Brain pericyte (primary cell): ENCODE results near the gene MS4A7.
A peak's percentile ranks its signal among the peaks of the same experiment; 100 is the strongest.

Source experiments
- DNase-seq: peaks from one replicate; pipeline ENCODE4 v3.0.0-alpha.2; 2012; ENCODE audit warnings: low read depth, low spot score

MS4A7 gene

DNA sequence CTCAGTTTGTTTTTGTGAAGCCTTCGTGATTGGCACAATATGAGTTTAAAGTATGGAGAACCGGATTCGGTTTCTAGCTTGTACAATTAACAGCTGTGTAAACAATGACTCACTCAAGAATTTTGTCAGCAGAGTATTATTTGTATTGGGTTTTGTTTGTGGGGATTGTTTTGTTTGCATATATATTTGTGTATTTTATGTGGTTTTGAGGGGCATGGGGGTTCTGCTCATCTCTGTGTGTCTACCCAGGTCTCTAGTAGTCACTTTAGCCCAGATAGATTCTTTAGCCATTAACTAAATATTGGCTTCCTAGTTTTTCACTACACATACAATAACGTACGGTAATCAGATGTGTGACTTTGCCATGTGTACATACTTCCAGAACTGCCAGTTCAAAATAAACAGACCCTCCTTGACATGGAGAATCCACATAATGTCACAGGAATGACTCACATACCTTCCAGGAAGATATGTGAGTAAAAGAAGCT is 7.5 kb upstream of the MS4A7 start:
- DNase-seq = peak; percentile 63

- no peak for DNase-seq
These were observed 6.9 kb upstream of the MS4A7 start for GRCh38 chr11:60371386-60371785.

GRCh38 chr11:60371854-60372253 is 6.5 kb upstream of the MS4A7 start:
- DNase-seq = no peak

GRCh38 chr11:60372767-60373166 is 5.6 kb upstream of the MS4A7 start:
- no peak for DNase-seq

- DNase-seq = no peak
These were observed 3.0 kb upstream of the MS4A7 start for GRCh38 chr11:60375316-60375715.

DNA sequence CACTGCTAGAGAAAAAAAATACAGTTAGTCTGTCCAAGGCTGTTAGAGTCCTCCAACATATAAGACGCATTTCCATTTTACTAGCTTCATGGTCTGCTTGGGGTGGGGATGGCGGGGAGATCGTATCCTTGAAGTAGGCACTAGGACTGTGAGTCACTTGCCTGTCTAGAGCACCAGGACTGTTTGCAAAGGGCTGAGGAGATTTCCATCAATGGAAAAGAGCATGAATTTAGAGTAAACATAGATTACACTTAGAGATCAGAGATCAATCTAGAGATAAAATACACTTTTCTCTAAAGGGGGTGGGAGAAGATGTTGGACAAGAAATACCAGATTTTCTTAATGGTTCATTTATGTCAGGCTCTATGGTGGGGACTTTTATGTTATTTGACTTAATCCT is 1.7 kb upstream of the MS4A7 start:
- DNase-seq = no peak

DNA sequence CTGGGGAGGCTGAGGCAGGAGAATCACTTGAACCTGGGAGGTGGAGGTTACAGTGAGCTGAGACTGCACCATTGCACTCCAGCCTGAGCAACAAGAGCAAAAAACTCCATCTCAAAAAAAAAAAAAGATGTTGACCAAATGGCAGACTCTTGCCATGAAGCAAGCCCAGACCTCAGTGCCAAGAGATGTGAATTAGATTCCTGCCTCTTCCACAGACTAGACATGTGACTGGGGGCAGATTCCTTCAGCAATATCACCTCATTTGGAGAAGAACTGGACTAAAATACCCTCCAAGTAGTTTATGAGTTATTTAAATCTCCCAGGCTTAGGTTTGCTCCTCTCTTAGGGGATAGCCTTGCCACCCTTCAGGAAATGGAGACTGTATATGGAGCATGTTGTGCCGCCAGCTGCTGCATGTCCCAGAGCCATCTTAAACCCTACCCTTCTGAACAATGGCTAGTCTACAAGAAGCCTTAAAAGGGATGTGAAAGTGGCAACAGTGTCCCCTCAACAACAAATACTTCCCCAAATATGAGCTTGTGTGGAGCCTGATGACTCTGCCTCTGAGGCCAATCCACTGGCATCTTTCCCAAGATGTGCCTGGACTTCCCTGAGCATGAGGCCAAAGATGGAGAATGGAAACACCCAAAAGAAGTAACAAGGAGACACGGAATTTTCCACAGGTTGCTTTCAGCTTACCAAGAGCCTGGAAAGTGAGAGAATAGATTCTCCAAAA is 763 bp upstream of the MS4A7 start:
- DNase-seq = no peak

DNA sequence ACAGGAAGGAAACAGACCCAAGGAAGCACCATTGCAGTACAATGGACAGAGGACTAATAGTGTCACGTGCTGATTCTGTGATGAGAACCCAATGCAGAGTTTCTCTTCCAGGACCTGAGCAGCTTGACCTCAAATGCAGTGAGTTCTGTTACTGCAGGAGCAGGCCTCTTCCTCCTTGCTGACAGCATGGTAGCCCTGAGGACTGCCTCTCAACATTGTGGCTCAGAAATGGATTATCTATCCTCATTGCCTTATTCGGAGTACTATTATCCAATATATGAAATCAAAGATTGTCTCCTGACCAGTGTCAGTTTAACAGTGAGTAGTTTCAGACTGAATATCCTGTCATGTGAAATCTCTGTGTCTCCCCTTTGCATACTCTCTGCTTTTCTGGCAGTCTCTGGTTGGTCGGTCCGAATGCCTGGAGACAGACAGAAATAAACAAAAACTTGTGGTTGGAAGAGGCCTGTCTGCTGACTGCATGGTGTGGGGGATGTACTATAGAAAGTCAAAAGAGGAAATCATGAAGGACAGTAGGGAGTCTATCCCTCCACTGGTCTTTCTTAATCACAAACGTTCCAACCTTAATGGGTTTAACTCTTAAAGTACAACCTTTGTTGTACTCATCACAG is 11.1 kb downstream of the MS4A7 start:
- no peak for DNase-seq

GRCh38 chr11:60390419-60390818 is 12.1 kb downstream of the MS4A7 start:
- no peak for DNase-seq

GRCh38 chr11:60392361-60392760 is 14.0 kb downstream of the MS4A7 start:
- DNase-seq = no peak

GRCh38 chr11:60393016-60393415 is 14.7 kb downstream of the MS4A7 start:
- no peak for DNase-seq

- DNase-seq = no peak
These were observed 16.5 kb downstream of the MS4A7 start for GRCh38 chr11:60394666-60395380.

DNA sequence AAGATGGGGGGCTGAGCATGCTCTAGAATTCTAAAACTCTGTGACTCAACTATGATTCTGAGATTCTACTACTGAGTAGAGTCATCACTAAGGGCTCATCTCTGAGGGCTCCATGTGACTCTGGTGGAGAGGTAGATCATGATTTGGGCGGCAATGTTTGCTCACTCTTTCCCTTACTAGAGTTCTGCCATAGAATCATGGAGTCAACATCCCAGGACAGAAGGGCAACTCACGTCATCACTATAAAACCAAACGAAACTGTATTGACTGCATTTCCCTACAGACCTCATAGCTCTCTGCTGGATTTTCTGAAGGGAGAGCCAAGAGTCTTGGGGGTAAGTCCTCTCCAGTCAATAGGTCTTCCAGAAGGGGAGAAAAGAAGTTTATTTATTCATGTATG is 18.1 kb downstream of the MS4A7 start, which contains the start of gene MS4A14:
Gene MS4A14, plus strand, starts transcription at position 78 of the 400 bp plus-strand sequence. Its CDS starts 120 bp downstream, at position 198.
- DNase-seq = no peak

GRCh38 chr11:60396799-60397198 is 18.5 kb downstream of the MS4A7 start:
- DNase-seq = no peak

GRCh38 chr11:60420015-60420414 is 41.7 kb downstream of the MS4A7 start:
- no peak for DNase-seq

DNA sequence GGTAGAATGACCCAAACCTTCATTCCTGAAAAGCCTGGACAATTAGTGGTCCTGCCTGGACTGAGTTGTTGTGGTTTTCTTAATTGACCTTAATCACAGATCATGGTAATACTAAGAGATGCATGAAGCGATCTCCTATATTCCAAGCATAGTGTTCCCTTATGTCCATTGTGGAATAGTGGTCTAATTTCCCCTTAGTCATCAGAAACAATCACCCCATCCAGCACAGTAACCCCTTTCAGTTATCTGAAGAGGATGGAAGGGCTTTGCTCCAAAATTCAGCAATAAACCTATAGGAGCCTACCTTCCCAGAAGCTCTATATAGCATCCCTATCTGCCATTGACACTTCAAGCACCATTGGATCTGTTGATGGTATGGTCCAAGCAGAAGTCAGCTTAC is 44.3 kb downstream of the MS4A7 start:
- DNase-seq = no peak

DNA sequence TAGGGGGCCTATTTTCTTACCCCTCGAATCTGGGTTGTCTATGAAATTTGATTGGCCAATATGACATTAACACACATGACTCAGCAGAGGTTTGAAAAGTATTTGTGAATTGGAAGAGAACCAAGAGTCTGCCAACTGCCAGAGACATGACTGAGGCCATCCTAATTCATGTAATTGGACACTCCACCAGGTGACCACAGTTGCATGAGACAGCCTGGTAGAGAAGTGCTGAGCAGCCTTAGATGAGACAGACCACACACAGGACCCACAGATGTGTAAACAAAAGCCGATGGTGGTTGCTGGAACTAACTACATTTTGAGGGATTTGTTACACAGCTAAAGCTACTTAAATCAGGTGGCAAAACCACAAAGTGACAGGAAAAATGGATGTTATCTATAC is 50.2 kb downstream of the MS4A7 start:
- no peak for DNase-seq

DNA sequence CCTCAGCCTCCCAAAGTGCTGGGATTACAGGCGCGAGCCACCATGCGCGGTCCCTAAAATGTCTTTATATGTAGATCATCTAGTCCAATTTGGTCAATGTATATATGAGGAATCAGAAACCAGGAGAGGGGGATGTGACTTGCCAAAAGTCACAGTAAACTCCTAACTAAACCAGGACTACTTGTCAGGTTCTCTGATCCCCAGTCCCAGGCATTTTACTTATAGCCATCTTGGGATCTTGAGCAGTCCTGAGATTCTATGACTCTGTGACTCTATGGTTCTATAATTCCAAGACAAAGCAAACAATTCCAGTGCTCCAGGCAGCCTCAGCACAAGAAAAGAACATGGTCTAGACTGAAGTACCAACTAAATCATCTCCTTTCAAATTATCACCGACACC is 50.9 kb downstream of the MS4A7 start, which contains the start of gene MS4A5:
Gene MS4A5, plus strand, starts transcription at position 301 of the 400 bp plus-strand sequence. CDS start 103 bp downstream, outside the sequence.
- no peak for DNase-seq

DNA sequence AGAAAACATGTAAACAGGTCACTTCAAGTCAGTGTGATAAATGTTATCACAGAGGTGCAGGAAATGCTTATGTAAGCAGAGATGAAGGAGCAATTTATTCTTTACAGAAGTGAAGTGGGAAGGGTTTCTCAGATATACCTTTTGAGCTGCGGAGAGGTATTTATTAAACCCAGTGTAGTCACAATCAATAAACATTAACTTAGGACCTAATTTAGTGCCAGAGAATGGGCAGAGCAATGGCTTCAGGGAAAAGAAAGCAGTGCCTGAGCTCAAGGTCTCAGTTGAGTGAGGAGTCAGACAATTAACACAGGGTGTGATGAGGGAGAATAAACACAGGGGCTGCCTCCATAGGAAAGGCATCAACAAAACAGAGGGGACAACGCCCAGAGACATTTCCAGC is 52.9 kb downstream of the MS4A7 start:
- no peak for DNase-seq

DNA sequence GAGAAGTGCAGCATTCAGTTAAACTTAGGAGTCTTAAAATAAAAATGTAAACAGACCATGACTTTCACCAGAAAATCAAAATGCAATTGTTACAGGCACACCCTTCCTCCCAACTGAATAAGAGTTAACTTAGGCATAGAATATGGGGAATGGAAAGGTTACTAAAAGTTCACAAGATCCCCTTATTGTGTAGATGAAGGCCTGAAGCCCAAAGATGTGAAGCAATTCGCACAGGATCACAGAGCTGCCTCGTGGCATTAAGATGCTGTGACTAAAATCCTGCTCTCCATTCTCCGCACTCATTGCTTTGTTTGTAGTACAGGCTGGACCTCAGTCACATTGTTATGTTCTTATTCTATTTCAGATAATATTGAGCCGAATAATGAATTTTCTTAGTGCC is 55.1 kb downstream of the MS4A7 start:
- no peak for DNase-seq
